Suprapubic skin (tissue), 3 donors: ENCODE data around the gene LARGE1.

Experiments used
- CTCF ChIP-seq, 2 donors: fragments of 200-600 bp in 1 of 2; fragments of 450-650 bp in 1 of 2; sonication (generic) in 1 of 2; IDR thresholded peaks; one replicate each; pipeline ENCODE4 v1.5.1; 2016 to 2019; ENCODE audit warnings: antibody characterized with exemption in 2 of 2, mild to moderate bottlenecking in 1 of 2, moderate library complexity in 1 of 2
- POLR2AphosphoS5 ChIP-seq, 3 donors: sonication (generic); formaldehyde crosslinking; IDR thresholded peaks; one replicate each; pipeline ENCODE4 v1.6.1; 2017; ENCODE audit warnings: antibody characterized with exemption in 3 of 3

GRCh38 chr22:33658775-33659174, 261.5 kb downstream of the LARGE1 start:
- TF ChIP-seq CTCF (IDR thresholded peaks at IDR 0.05) = no peak
- peak; percentile 37 to 91 (median 75) for TF ChIP-seq POLR2AphosphoS5 (IDR thresholded peaks at IDR 0.05)
